ENCODE measurements around the gene ARL14EP. TPM values are rescaled to one million over a fixed set of nuclear protein-coding genes. Genes with fewer than 3 reads are reported as not detected.

Gene ARL14EP
- total RNA-seq (10 to 100 TPM; 37.9 to 53.7 TPM), polyA plus RNA-seq (ENCODE audit: insufficient read length in 2 of 2) (10 to 100 TPM; 36.8 to 52.4 TPM)
- long read RNA-seq, donor 1, transcript ARL14EP-201 (4 exons, 2,430 nt): major isoform, 12 of 42 reads
- long read RNA-seq, donor 1, transcript ARL14EP-203 (2 exons, 587 nt): minor isoform, 9 of 42 reads
- long read RNA-seq, donor 1, partial matches to known transcripts: 21 of 42 reads
- long read RNA-seq, donor 1, other reads (novel, unspliced or antisense): 0 of 42 reads
- long read RNA-seq, donor 2, transcript ARL14EP-201 (4 exons, 2,430 nt): major isoform, 12 of 14 reads
- long read RNA-seq, donor 2, partial matches to known transcripts: 0 of 14 reads
- long read RNA-seq, donor 2, other reads (novel, unspliced or antisense): 0 of 14 reads
- long read RNA-seq, donor 3, transcript ARL14EP-201 (4 exons, 2,430 nt): major isoform, 12 of 16 reads
- long read RNA-seq, donor 3, partial matches to known transcripts: 0 of 16 reads
- long read RNA-seq, donor 3, other reads (novel, unspliced or antisense): 0 of 16 reads
- long read RNA-seq, donor 4, transcript ARL14EP-203 (2 exons, 587 nt): minor isoform, 7 of 52 reads
- long read RNA-seq, donor 4, transcript ARL14EP-201 (4 exons, 2,430 nt): major isoform, 18 of 52 reads
- long read RNA-seq, donor 4, partial matches to known transcripts: 26 of 52 reads
- long read RNA-seq, donor 4, other reads (novel, unspliced or antisense): 0 of 52 reads

DNA sequence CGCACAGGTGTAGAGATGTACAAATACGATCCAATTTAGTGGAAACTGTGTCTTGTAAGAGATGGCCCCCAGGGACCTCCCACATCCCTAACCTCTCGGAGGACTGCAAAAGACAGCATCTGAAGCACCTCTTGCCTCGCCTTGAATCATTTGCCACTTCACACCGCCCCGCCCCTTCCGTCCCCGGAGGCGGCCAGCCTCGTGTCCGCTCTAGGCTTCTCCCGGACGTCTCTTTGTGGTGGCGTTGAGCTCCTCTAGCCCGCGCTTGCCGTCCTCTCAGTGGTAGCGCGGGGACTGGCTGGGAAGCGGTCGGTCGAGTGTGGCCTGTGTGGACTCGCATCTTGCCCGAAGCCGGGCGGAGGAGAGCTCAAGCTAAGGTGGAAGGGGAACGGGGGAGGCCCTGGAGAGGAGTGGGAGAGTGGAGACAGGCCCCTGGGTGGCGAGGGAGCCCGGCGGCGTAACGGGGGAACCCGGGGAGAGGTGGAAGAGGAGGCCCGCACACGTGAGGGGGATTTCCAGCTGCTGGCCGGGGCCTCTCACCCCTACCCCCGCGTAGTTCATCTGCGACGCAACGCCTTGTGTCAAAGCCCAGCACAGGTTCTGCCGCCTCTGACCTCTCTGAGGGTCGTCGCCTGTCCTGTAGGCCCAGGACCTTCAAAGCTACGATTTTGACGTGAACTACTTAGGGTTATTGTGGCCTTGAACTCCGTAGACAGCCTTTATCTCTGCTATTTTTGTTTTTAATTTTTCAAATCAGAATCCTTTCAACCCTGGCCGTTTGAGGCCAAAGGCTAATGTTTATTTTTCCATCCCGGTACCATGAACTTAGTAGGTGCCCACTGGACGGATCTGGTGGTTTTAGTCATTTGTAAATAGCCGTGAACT is at the start of gene ARL14EP:
TSS of gene ARL14EP (plus strand) at position 279 of the 885 bp plus-strand sequence. CDS start 7,845 bp downstream, outside the sequence.
- H3K27me3 ChIP-seq (ENCODE audit: control insufficient read depth, insufficient read depth, low read length): no peaks in the 10 kb centered on the region
- H3K9me3 ChIP-seq (ENCODE audit: control insufficient read depth, insufficient read depth, low read length): no peaks in the 10 kb centered on the region
- H3K36me3 ChIP-seq (ENCODE audit: control insufficient read depth, insufficient read depth, low read length): no peaks in the 10 kb centered on the region
- H3K4me3 ChIP-seq (ENCODE audit: low read depth, low read length): peak within 1 kb of the TSS; percentile 93
- peak; percentile 84 to 99 (median 90) for DNase-seq (ENCODE audit: low read depth in 4 of 6, low spot score in 6 of 6)
- peak within 1 kb of the TSS; percentile 84 for H3K27ac ChIP-seq (ENCODE audit: low read depth, low read length)
- H3K4me1 ChIP-seq (ENCODE audit: control insufficient read depth, insufficient read depth, low read length): no peaks in the 10 kb centered on the region
- WGBS (ENCODE audit: insufficient coverage): 0% methylated on average over 48 of the region's 51 CpGs

DNA sequence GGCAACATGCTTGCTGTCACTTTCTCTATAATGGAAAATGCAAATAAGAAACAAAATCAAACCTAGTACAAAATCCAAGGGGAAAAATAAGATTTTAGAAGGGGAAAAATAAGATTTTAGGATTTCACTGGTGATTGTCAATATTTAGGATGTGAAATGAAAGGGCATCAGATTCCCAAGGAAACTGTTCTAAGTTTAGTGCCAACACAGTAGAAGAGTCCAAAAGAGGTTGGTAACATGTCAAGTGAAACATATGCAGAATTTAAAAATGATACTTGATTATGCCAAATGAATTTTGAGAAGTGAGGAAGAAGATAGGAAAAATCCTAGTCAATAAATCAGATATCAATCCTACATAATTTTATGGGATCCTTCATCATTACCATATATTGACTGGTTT is 45.7 kb upstream of the ARL14EP start:
- H3K4me1 ChIP-seq (ENCODE audit: control insufficient read depth, insufficient read depth, low read length): no peaks in the 10 kb centered on the region
- no peak overlapping the region for H3K4me3 ChIP-seq (ENCODE audit: low read depth, low read length)
- H3K9me3 ChIP-seq (ENCODE audit: control insufficient read depth, insufficient read depth, low read length): no peaks in the 10 kb centered on the region
- no peaks in the 10 kb centered on the region for H3K27me3 ChIP-seq (ENCODE audit: control insufficient read depth, insufficient read depth, low read length)
- peak in 1 of 6 donors; percentile 70 for DNase-seq (ENCODE audit: low read depth in 4 of 6, low spot score in 6 of 6)
- H3K36me3 ChIP-seq (ENCODE audit: control insufficient read depth, insufficient read depth, low read length): no peaks in the 10 kb centered on the region
- no peak overlapping the region for H3K27ac ChIP-seq (ENCODE audit: low read depth, low read length)

- no peak overlapping the region for H3K4me3 ChIP-seq (ENCODE audit: low read depth, low read length)
- 90% methylated on average over 2 of the region's 2 CpGs for WGBS (ENCODE audit: insufficient coverage)
- H3K4me1 ChIP-seq (ENCODE audit: control insufficient read depth, insufficient read depth, low read length): no peaks in the 10 kb centered on the region
- H3K27ac ChIP-seq (ENCODE audit: low read depth, low read length): no peak overlapping the region
- DNase-seq (ENCODE audit: low read depth in 4 of 6, low spot score in 6 of 6): no peak
- H3K36me3 ChIP-seq (ENCODE audit: control insufficient read depth, insufficient read depth, low read length): no peaks in the 10 kb centered on the region
- H3K27me3 ChIP-seq (ENCODE audit: control insufficient read depth, insufficient read depth, low read length): no peaks in the 10 kb centered on the region
- H3K9me3 ChIP-seq (ENCODE audit: control insufficient read depth, insufficient read depth, low read length): no peaks in the 10 kb centered on the region
Measured at GRCh38 chr11:30279796-30280195, 43.1 kb upstream of the ARL14EP start.

- no peak overlapping the region for H3K4me3 ChIP-seq (ENCODE audit: low read depth, low read length)
- no peaks in the 10 kb centered on the region for H3K4me1 ChIP-seq (ENCODE audit: control insufficient read depth, insufficient read depth, low read length)
- H3K27ac ChIP-seq (ENCODE audit: low read depth, low read length): no peak overlapping the region
- H3K36me3 ChIP-seq (ENCODE audit: control insufficient read depth, insufficient read depth, low read length): no peaks in the 10 kb centered on the region
- 81% methylated on average over 6 of the region's 7 CpGs for WGBS (ENCODE audit: insufficient coverage)
- no peaks in the 10 kb centered on the region for H3K27me3 ChIP-seq (ENCODE audit: control insufficient read depth, insufficient read depth, low read length)
- no peaks in the 10 kb centered on the region for H3K9me3 ChIP-seq (ENCODE audit: control insufficient read depth, insufficient read depth, low read length)
- DNase-seq (ENCODE audit: low read depth in 4 of 6, low spot score in 6 of 6): no peak
Measured at GRCh38 chr11:30281476-30282288, 41.2 kb upstream of the ARL14EP start.

- 88% methylated on average over 3 of the region's 3 CpGs for WGBS (ENCODE audit: insufficient coverage)
- Histone ChIP-seq H3K27me3 (ENCODE audit: control insufficient read depth, insufficient read depth, low read length) (no peaks in the 10 kb centered on the region), H3K4me3 (ENCODE audit: low read depth, low read length) (no peak overlapping the region), H3K36me3 (ENCODE audit: control insufficient read depth, insufficient read depth, low read length) (no peaks in the 10 kb centered on the region), H3K27ac (ENCODE audit: low read depth, low read length) (no peak overlapping the region), H3K4me1 (ENCODE audit: control insufficient read depth, insufficient read depth, low read length) (no peaks in the 10 kb centered on the region), H3K9me3 (ENCODE audit: control insufficient read depth, insufficient read depth, low read length) (no peaks in the 10 kb centered on the region)
- DNase-seq (ENCODE audit: low read depth in 4 of 6, low spot score in 6 of 6): no peak
Measured at GRCh38 chr11:30282289-30282631, 40.6 kb upstream of the ARL14EP start.

DNA sequence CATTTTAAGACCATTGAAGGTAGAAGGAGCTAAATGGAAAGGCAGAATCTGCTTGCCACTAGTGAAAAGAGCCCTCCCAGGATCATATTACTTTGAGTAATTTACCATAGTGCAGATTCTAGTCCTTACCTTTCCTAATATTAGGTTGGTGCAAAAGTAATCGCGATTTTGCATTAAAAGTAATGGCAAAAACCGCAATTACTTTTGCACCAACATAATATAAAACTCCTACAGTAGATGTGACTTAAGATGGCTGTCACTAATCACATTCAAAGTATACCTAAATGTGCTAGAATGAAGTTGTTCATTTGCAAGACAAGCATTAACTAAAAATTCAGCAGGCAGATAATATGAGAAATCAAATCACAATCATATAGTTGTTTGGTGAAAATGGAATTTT is 38.1 kb upstream of the ARL14EP start:
- Histone ChIP-seq H3K4me3 (ENCODE audit: low read depth, low read length) (no peak overlapping the region), H3K27ac (ENCODE audit: low read depth, low read length) (no peak overlapping the region), H3K27me3 (ENCODE audit: control insufficient read depth, insufficient read depth, low read length) (no peaks in the 10 kb centered on the region), H3K36me3 (ENCODE audit: control insufficient read depth, insufficient read depth, low read length) (no peaks in the 10 kb centered on the region), H3K9me3 (ENCODE audit: control insufficient read depth, insufficient read depth, low read length) (no peaks in the 10 kb centered on the region), H3K4me1 (ENCODE audit: control insufficient read depth, insufficient read depth, low read length) (no peaks in the 10 kb centered on the region)
- no peak for DNase-seq (ENCODE audit: low read depth in 4 of 6, low spot score in 6 of 6)
- no CpG with 5 or more reads among the region's 3 CpGs for WGBS (ENCODE audit: insufficient coverage)

GRCh38 chr11:30285416-30286121 is 37.3 kb upstream of the ARL14EP start:
- no CpG with 5 or more reads among the region's 3 CpGs for WGBS (ENCODE audit: insufficient coverage)
- Histone ChIP-seq H3K4me3 (ENCODE audit: low read depth, low read length) (no peak overlapping the region), H3K9me3 (ENCODE audit: control insufficient read depth, insufficient read depth, low read length) (no peaks in the 10 kb centered on the region), H3K27me3 (ENCODE audit: control insufficient read depth, insufficient read depth, low read length) (no peaks in the 10 kb centered on the region), H3K36me3 (ENCODE audit: control insufficient read depth, insufficient read depth, low read length) (no peaks in the 10 kb centered on the region), H3K4me1 (ENCODE audit: control insufficient read depth, insufficient read depth, low read length) (no peaks in the 10 kb centered on the region), H3K27ac (ENCODE audit: low read depth, low read length) (no peak overlapping the region)
- DNase-seq (ENCODE audit: low read depth in 4 of 6, low spot score in 6 of 6): peak in 1 of 6 donors; percentile 13

DNA sequence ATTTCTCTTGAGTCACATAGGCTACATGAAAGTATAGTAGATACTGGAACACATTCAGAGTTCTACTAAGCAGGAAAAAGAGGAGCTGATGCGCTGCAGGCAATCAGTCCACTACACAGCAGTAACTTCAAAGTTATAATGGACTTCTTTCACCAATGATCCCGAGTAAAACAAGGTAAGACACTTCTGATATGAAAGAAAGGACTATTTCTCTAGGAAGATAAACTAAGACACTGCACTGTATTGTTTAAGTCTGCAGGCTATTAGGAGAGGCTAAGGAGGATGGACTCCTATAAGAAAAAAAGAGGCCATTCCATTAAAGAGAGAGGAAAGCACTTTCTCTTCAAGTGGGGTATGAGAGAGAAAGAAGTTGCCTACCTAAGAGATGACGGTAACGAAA is 31.6 kb upstream of the ARL14EP start:
- Histone ChIP-seq H3K36me3 (ENCODE audit: control insufficient read depth, insufficient read depth, low read length) (no peaks in the 10 kb centered on the region), H3K4me3 (ENCODE audit: low read depth, low read length) (no peak overlapping the region), H3K9me3 (ENCODE audit: control insufficient read depth, insufficient read depth, low read length) (no peaks in the 10 kb centered on the region), H3K27ac (ENCODE audit: low read depth, low read length) (no peak overlapping the region), H3K4me1 (ENCODE audit: control insufficient read depth, insufficient read depth, low read length) (no peaks in the 10 kb centered on the region), H3K27me3 (ENCODE audit: control insufficient read depth, insufficient read depth, low read length) (no peaks in the 10 kb centered on the region)
- WGBS (ENCODE audit: insufficient coverage): 50% methylated on average over 2 of the region's 4 CpGs
- no peak for DNase-seq (ENCODE audit: low read depth in 4 of 6, low spot score in 6 of 6)

All from spinal cord (tissue), 10 donors.